ENCODE measurements around the gene HPCAL1. TPM values are rescaled to one million over a fixed set of nuclear protein-coding genes. Genes with fewer than 3 reads are reported as not detected.

HPCAL1 gene
- total RNA-seq, 2 donors from 2014 or later: 64.5 to 85.7 TPM

GRCh38 chr2:10398496-10398895, 95.8 kb downstream of the HPCAL1 start:
- H3K4me1 ChIP-seq: peaks cover 15% of the 10 kb centered on the region
- peak overlapping the region in 1 of 2 donors; percentile 23 for H3K9ac ChIP-seq (ENCODE audit: low read depth in 2 of 2, low read length in 2 of 2)
- DNase-seq: peak; percentile 86
- intact Hi-C loops (cut with DNase I): no loop called here
- H3K27ac ChIP-seq: no peak overlapping the region
- H3K36me3 ChIP-seq: no peaks in the 10 kb centered on the region
- TF ChIP-seq CTCF (IDR thresholded peaks at IDR 0.05): no peak
- H3K4me3 ChIP-seq: no peak overlapping the region
- H3K9me3 ChIP-seq: no peaks in the 10 kb centered on the region
- H3K27me3 ChIP-seq: no peaks in the 10 kb centered on the region

- H3K27me3 ChIP-seq: no peaks in the 10 kb centered on the region
- H3K4me3 ChIP-seq: no peak overlapping the region
- no peak overlapping the region for H3K27ac ChIP-seq
- no peak overlapping the region for H3K9ac ChIP-seq (ENCODE audit: low read depth in 2 of 2, low read length in 2 of 2)
- no peak for TF ChIP-seq CTCF (IDR thresholded peaks at IDR 0.05)
- intact Hi-C loops (cut with DNase I): no loop called here
- no peaks in the 10 kb centered on the region for H3K9me3 ChIP-seq
- DNase-seq: no peak
- peaks cover 15% of the 10 kb centered on the region for H3K4me1 ChIP-seq
- no peaks in the 10 kb centered on the region for H3K36me3 ChIP-seq
These were observed 96.7 kb downstream of the HPCAL1 start for GRCh38 chr2:10399358-10399757.

- Histone ChIP-seq H3K4me3 (no peak overlapping the region), H3K4me1 (peaks cover 15% of the 10 kb centered on the region), H3K27ac (no peak overlapping the region), H3K9ac (ENCODE audit: low read depth in 2 of 2, low read length in 2 of 2) (no peak overlapping the region), H3K27me3 (no peaks in the 10 kb centered on the region), H3K9me3 (no peaks in the 10 kb centered on the region), H3K36me3 (no peaks in the 10 kb centered on the region)
- TF ChIP-seq CTCF (IDR thresholded peaks at IDR 0.05): no peak
- no peak for DNase-seq
- intact Hi-C loops (cut with DNase I): loop anchor here (5.0 kb wide), 1 partner anchor 93 kb away; no protein-coding TSS in a partner anchor
These were observed 97.3 kb downstream of the HPCAL1 start for GRCh38 chr2:10400002-10400401.

- Histone ChIP-seq H3K36me3 (no peaks in the 10 kb centered on the region), H3K9me3 (no peaks in the 10 kb centered on the region), H3K27me3 (no peaks in the 10 kb centered on the region), H3K4me3 (no peak overlapping the region), H3K9ac (ENCODE audit: low read depth in 2 of 2, low read length in 2 of 2) (peak overlapping the region in 1 of 2 donors; percentile 15), H3K4me1 (peaks cover 15% of the 10 kb centered on the region), H3K27ac (peak overlapping the region; percentile 22)
- no peak for TF ChIP-seq CTCF (IDR thresholded peaks at IDR 0.05)
- DNase-seq: peak; percentile 38
- intact Hi-C loops (cut with DNase I): loop anchor here (5.0 kb wide), 1 partner anchor 93 kb away; no protein-coding TSS in a partner anchor
These were observed 97.9 kb downstream of the HPCAL1 start for GRCh38 chr2:10400568-10400977.

- Histone ChIP-seq H3K4me3 (no peak overlapping the region), H3K9me3 (no peaks in the 10 kb centered on the region), H3K9ac (ENCODE audit: low read depth in 2 of 2, low read length in 2 of 2) (peak overlapping the region in 1 of 2 donors; percentile 15), H3K36me3 (no peaks in the 10 kb centered on the region), H3K27me3 (no peaks in the 10 kb centered on the region), H3K27ac (peak overlapping the region; percentile 22), H3K4me1 (peaks cover 15% of the 10 kb centered on the region)
- no peak for TF ChIP-seq CTCF (IDR thresholded peaks at IDR 0.05)
- DNase-seq: peak; percentile 57
- intact Hi-C loops (cut with DNase I): loop anchor here (5.0 kb wide), 1 partner anchor 94 kb away; no protein-coding TSS in a partner anchor
These were observed 98.6 kb downstream of the HPCAL1 start for GRCh38 chr2:10400978-10401951.
